SK-N-SH (cell line): ENCODE data around the gene ITPRID1. TPM values are rescaled to one million over a fixed set of nuclear protein-coding genes. Genes with fewer than 3 reads are reported as not detected.

Experiments
- CTCF ChIA-PET: fragments of 300-600, 350-600 bp; formaldehyde crosslinking; extraction: SDS; loops from one replicate; lab custom pipeline; 2021; lab: Yijun Ruan, JAX
- POLR2A ChIA-PET: fragments of 350-600 bp; sonication (Branson Sonifier 250); formaldehyde crosslinking; extraction: SDS; loops from one replicate; lab custom pipeline; 2020; ENCODE audit warnings: antibody characterized with exemption, inconsistent platforms; lab: Yijun Ruan, JAX
- DNase-seq: peaks from one replicate; pipeline ENCODE4 v3.0.0; 2012
- H2AFZ ChIP-seq: fragments of 200-600 bp; sonication (generic); 2 replicates; pipeline ENCODE4 v1.8.1; 2016; ENCODE audit warnings: antibody characterized with exemption, mild to moderate bottlenecking, low read depth
- H3F3A ChIP-seq: fragments of 200-600 bp; sonication (generic); replicated peaks from 2 replicates; pipeline ENCODE3; 2016; ENCODE audit warnings: antibody characterized with exemption, mild to moderate bottlenecking; ENCODE audit not compliant: insufficient read depth
- H3K27ac ChIP-seq, 2 experiments: fragments of 200-500 bp in 1 of 2; fragments of 200-600 bp in 1 of 2; sonication (Bioruptor generic) in 1 of 2; sonication (generic), shearing (Covaris generic) in 1 of 2; 2 replicates each; pipeline versions ENCODE4 v1.5.1 to v1.6.1; 2014 to 2016; ENCODE audit warnings: low read depth in 2 of 2, inconsistent platforms in 1 of 2, low read length in 1 of 2, mild to moderate bottlenecking in 1 of 2, mixed read lengths in 1 of 2
- H3K27me3 ChIP-seq: fragments of 200-600 bp; sonication (generic), shearing (Covaris generic); 2 replicates; pipeline ENCODE4 v1.6.1; 2016; ENCODE audit warnings: mixed run types; ENCODE audit not compliant: insufficient read depth
- H3K36me3 ChIP-seq, 2 experiments: fragments of 200-500 bp in 1 of 2; fragments of 200-600 bp in 1 of 2; sonication (Bioruptor generic) in 1 of 2; sonication (generic) in 1 of 2; replicated peaks in 1 of 2; 2 replicates each; pipeline versions ENCODE3 to v1.5.1; 2014 to 2016; ENCODE audit warnings: low read length in 1 of 2, mild to moderate bottlenecking in 1 of 2; ENCODE audit not compliant: insufficient read depth in 2 of 2, control insufficient read depth in 1 of 2
- H3K4me1 ChIP-seq, 2 experiments: fragments of 200-500 bp in 1 of 2; fragments of 200-600 bp in 1 of 2; sonication (Bioruptor generic) in 1 of 2; sonication (generic), shearing (Covaris generic) in 1 of 2; 2 replicates each; pipeline versions ENCODE4 v1.5.1 to v1.6.1; 2014 to 2016; ENCODE audit warnings: low read depth in 1 of 2, low read length in 1 of 2, mixed run types in 1 of 2; ENCODE audit not compliant: insufficient read depth in 2 of 2, control insufficient read depth in 1 of 2
- H3K4me2 ChIP-seq: fragments of 200-600 bp; sonication (generic), shearing (Covaris generic); 2 replicates; pipeline ENCODE4 v1.6.1; 2017; ENCODE audit warnings: mixed run types
- H3K4me3 ChIP-seq, 2 experiments: fragments of 200-500 bp in 1 of 2; fragments of 200-600 bp in 1 of 2; sonication (Bioruptor generic) in 1 of 2; sonication (generic), shearing (Covaris generic) in 1 of 2; 2 replicates each; pipeline versions ENCODE4 v1.5.1 to v1.8.1; 2014 to 2016; ENCODE audit warnings: low read depth in 2 of 2, inconsistent platforms in 1 of 2, low read length in 1 of 2, mild to moderate bottlenecking in 1 of 2, mixed read lengths in 1 of 2, moderate library complexity in 1 of 2
- H3K79me2 ChIP-seq: fragments of 200-600 bp; sonication (generic); 2 replicates; pipeline ENCODE4 v1.8.1; 2017; ENCODE audit warnings: mild to moderate bottlenecking; ENCODE audit not compliant: insufficient read depth
- H3K9ac ChIP-seq: fragments of 200-600 bp; sonication (generic); 2 replicates; pipeline ENCODE4 v1.6.1; 2017; ENCODE audit warnings: mixed run types
- H3K9me2 ChIP-seq: fragments of 200-600 bp; sonication (generic); 2 replicates; pipeline ENCODE4 v1.6.1; 2017; ENCODE audit warnings: mixed run types
- H3K9me3 ChIP-seq: fragments of 200-600 bp; sonication (generic); 2 replicates; pipeline ENCODE4 v1.6.1; 2017; ENCODE audit warnings: mixed run types, mild to moderate bottlenecking, moderate library complexity
- H4K20me1 ChIP-seq: fragments of 200-600 bp; sonication (generic); 2 replicates; pipeline ENCODE4 v1.6.1; 2017; ENCODE audit warnings: mild to moderate bottlenecking, mixed run types; ENCODE audit not compliant: insufficient read depth
- CTCF ChIP-seq: fragments of 200-600 bp; sonication (generic); IDR thresholded peaks from 2 replicates; pipeline ENCODE4 v1.6.1; 2017; ENCODE audit warnings: antibody characterized with exemption, mild to moderate bottlenecking, moderate library complexity
- EP300 ChIP-seq, 2 experiments: IDR thresholded peaks; 2 replicates each; pipeline versions ENCODE4 v1.4.0 to v1.6.1; 2012; ENCODE audit warnings: borderline replicate concordance in 1 of 2, low read depth in 1 of 2, low read length in 1 of 2
- EZH2phosphoT487 ChIP-seq: fragments of 200-600 bp; sonication (generic); IDR thresholded peaks from 2 replicates; pipeline ENCODE4 v1.6.1; 2017; ENCODE audit warnings: low read depth, mixed run types, mild to moderate bottlenecking, antibody characterized with exemption, moderate library complexity, borderline replicate concordance
- FOSL2 ChIP-seq: IDR thresholded peaks from 2 replicates; pipeline ENCODE4 v1.4.0; 2012; ENCODE audit warnings: low read depth, mild to moderate bottlenecking, moderate library complexity, borderline replicate concordance
- FOXJ3 ChIP-seq: sonication (generic); formaldehyde crosslinking; IDR thresholded peaks from 2 replicates; pipeline ENCODE4 v1.5.1; 2020; ENCODE audit warnings: mild to moderate bottlenecking, missing genetic modification reagents
- JUND ChIP-seq: IDR thresholded peaks from 2 replicates; pipeline ENCODE4 v1.4.0; 2012
- MXI1 ChIP-seq: IDR thresholded peaks from 2 replicates; pipeline ENCODE4 v1.6.1; 2012; ENCODE audit warnings: mild to moderate bottlenecking, low read depth, low read length, improper control_type of control experiment
- NFIC ChIP-seq: IDR thresholded peaks from 2 replicates; pipeline ENCODE4 v1.4.0; 2012; ENCODE audit warnings: borderline replicate concordance
- NRF1 ChIP-seq: IDR thresholded peaks from 2 replicates; pipeline ENCODE4 v1.6.1; 2012; ENCODE audit warnings: low read depth, mild to moderate bottlenecking, low read length
- SIN3A ChIP-seq: IDR thresholded peaks from 2 replicates; pipeline ENCODE4 v1.6.1; 2012; ENCODE audit warnings: low read depth, mild to moderate bottlenecking, low read length, moderate library complexity, borderline replicate concordance
- USF2 ChIP-seq: fragments of 150-350 bp; IDR thresholded peaks from 2 replicates; pipeline ENCODE4 v1.6.1; 2017; ENCODE audit warnings: antibody characterized with exemption, low read length, low read depth, borderline replicate concordance
- YY1 ChIP-seq: IDR thresholded peaks from 2 replicates; pipeline ENCODE4 v1.4.0; 2012; ENCODE audit warnings: low read depth, mild to moderate bottlenecking
- WGBS: methylation state at CpG from one replicate; pipeline ENCODE4 v1.1.6; 2017; ENCODE audit warnings: low lambda C conversion rate; 5-methylcytosine and 5-hydroxymethylcytosine counted together
- polyA plus RNA-seq, 3 experiments: library from polyadenylated mRNA; depleted of rRNA; stranded (reverse); fragments of >200 nt; gene quantifications; 2 replicates each; pipeline ENCODE4 v1.2.3, GENCODE V29; 2012
- TF ChIP-seq, protein P1 (sequence below): IDR thresholded peaks from 2 replicates; pipeline ENCODE4 v1.6.1; 2012; ENCODE audit warnings: mild to moderate bottlenecking, low read depth, low read length, moderate library complexity
- TF ChIP-seq, protein P2 (sequence below): IDR thresholded peaks from 2 replicates; pipeline ENCODE4; 2012
- TF ChIP-seq, protein P3 (sequence below): fragments of 150-350 bp; IDR thresholded peaks from 2 replicates; pipeline ENCODE4 v1.6.1; 2016; ENCODE audit warnings: mild to moderate bottlenecking, low read depth, low read length

ITPRID1 gene
- polyA plus RNA-seq, 1 of the 3 experiments (the other 2 are of a cell fraction): not detected

DNA sequence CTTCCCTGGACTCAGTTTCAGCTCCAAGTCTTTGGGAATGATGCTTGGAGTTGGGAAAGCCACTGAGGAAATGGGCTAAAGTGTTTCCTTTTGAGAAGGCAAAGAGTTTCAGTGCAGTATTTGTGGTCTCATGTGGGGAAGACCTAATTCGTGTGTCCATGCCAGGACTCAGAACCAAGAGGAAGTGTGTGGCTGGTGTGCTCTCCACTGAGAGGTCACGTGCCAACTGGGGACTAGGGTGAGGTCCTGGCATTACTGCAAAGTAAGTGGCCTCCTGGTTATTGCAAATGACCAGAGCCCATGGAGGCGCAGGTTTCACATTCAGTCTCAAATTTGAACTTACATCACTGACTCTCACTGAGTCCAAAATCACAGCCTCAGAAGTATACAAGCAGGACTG is 48.6 kb upstream of the ITPRID1 start:
- H3K9ac ChIP-seq: no peak overlapping the region
- POLR2A ChIA-PET: no interaction called here
- CTCF ChIA-PET: interaction anchor here (1.1 to 3.2 kb wide), 6 partner anchors 12 to 272 kb away, joined by 3 to 15 read pairs (median 4); no protein-coding TSS in a partner anchor
- H3K4me3 ChIP-seq: no peak overlapping the region
- no peaks in the 10 kb centered on the region for H3F3A ChIP-seq
- H3K9me2 ChIP-seq: no peaks in the 10 kb centered on the region
- DNase-seq: no peak
- WGBS: 4% methylated on average over 3 of the region's 3 CpGs
- H3K79me2 ChIP-seq: no peaks in the 10 kb centered on the region
- TF ChIP-seq MXI1 (no peak), FOSL2 (no peak), NFIC (no peak), EP300 (IDR thresholded peaks at IDR 0.05; ENCODE audit: borderline replicate concordance in 1 of 2, low read depth in 1 of 2, low read length in 1 of 2) (no peak), CTCF (no peak)
- TF ChIP-seq, protein P1, sequence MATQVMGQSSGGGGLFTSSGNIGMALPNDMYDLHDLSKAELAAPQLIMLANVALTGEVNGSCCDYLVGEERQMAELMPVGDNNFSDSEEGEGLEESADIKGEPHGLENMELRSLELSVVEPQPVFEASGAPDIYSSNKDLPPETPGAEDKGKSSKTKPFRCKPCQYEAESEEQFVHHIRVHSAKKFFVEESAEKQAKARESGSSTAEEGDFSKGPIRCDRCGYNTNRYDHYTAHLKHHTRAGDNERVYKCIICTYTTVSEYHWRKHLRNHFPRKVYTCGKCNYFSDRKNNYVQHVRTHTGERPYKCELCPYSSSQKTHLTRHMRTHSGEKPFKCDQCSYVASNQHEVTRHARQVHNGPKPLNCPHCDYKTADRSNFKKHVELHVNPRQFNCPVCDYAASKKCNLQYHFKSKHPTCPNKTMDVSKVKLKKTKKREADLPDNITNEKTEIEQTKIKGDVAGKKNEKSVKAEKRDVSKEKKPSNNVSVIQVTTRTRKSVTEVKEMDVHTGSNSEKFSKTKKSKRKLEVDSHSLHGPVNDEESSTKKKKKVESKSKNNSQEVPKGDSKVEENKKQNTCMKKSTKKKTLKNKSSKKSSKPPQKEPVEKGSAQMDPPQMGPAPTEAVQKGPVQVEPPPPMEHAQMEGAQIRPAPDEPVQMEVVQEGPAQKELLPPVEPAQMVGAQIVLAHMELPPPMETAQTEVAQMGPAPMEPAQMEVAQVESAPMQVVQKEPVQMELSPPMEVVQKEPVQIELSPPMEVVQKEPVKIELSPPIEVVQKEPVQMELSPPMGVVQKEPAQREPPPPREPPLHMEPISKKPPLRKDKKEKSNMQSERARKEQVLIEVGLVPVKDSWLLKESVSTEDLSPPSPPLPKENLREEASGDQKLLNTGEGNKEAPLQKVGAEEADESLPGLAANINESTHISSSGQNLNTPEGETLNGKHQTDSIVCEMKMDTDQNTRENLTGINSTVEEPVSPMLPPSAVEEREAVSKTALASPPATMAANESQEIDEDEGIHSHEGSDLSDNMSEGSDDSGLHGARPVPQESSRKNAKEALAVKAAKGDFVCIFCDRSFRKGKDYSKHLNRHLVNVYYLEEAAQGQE: no peak
- no peak overlapping the region for H3K4me2 ChIP-seq
- no peaks in the 10 kb centered on the region for H3K36me3 ChIP-seq
- H2AFZ ChIP-seq: no peak overlapping the region
- no peaks in the 10 kb centered on the region for H3K9me3 ChIP-seq
- no peaks in the 10 kb centered on the region for H4K20me1 ChIP-seq
- no peak overlapping the region for H3K27ac ChIP-seq
- peaks cover 3% of the 10 kb centered on the region; the same call in 1 of the 2 replicates for H3K27me3 ChIP-seq
- H3K4me1 ChIP-seq: no peaks in the 10 kb centered on the region

DNA sequence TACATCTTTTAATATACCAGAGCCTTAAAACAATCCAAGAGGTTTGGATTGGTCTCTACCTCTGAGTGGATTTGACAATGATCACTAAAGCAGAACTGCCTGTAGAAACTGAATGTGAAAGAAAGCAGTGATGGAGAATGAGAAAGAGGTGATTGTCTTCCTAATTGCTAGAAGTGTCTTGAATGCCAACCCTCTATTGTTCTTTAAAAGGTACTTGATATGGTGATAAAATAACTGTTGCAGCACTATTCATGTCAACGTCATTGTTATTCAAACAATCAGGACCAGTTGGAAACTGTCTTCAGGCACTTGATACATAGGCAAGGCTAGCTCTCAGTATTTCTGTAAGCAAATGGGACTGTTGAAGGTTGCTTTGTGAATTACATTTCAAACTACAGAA is 47.9 kb upstream of the ITPRID1 start:
- H2AFZ ChIP-seq: no peak overlapping the region
- 6% methylated on average over 1 of the region's 1 CpG for WGBS
- no peaks in the 10 kb centered on the region for H3K79me2 ChIP-seq
- H3K4me3 ChIP-seq: no peak overlapping the region
- DNase-seq: no peak
- no peak overlapping the region for H3K9ac ChIP-seq
- ChIA-PET POLR2A (no interaction called here), CTCF (interaction anchor here (1.1 to 2.2 kb wide), 6 partner anchors 11 to 332 kb away, joined by 3 to 7 read pairs (median 4); no protein-coding TSS in a partner anchor)
- no peaks in the 10 kb centered on the region for H4K20me1 ChIP-seq
- H3K9me2 ChIP-seq: no peaks in the 10 kb centered on the region
- no peaks in the 10 kb centered on the region for H3K4me1 ChIP-seq
- no peak overlapping the region for H3K27ac ChIP-seq
- no peak overlapping the region for H3K4me2 ChIP-seq
- H3K27me3 ChIP-seq: peaks cover 11% of the 10 kb centered on the region; the same call in 1 of the 2 replicates
- H3K36me3 ChIP-seq: no peaks in the 10 kb centered on the region
- H3K9me3 ChIP-seq: no peaks in the 10 kb centered on the region
- no peaks in the 10 kb centered on the region for H3F3A ChIP-seq
- TF ChIP-seq USF2: no peak
- no peak for TF ChIP-seq FOXJ3 (CRISPR knock-in tag)
- TF ChIP-seq, protein P2, sequence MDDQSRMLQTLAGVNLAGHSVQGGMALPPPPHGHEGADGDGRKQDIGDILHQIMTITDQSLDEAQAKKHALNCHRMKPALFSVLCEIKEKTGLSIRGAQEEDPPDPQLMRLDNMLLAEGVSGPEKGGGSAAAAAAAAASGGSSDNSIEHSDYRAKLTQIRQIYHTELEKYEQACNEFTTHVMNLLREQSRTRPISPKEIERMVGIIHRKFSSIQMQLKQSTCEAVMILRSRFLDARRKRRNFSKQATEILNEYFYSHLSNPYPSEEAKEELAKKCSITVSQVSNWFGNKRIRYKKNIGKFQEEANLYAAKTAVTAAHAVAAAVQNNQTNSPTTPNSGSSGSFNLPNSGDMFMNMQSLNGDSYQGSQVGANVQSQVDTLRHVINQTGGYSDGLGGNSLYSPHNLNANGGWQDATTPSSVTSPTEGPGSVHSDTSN: no peak
- TF ChIP-seq NFIC: no peak
- TF ChIP-seq EZH2phosphoT487: no peak
- no peak for TF ChIP-seq YY1
- TF ChIP-seq SIN3A: no peak
- TF ChIP-seq JUND: no peak
- TF ChIP-seq, protein P3, sequence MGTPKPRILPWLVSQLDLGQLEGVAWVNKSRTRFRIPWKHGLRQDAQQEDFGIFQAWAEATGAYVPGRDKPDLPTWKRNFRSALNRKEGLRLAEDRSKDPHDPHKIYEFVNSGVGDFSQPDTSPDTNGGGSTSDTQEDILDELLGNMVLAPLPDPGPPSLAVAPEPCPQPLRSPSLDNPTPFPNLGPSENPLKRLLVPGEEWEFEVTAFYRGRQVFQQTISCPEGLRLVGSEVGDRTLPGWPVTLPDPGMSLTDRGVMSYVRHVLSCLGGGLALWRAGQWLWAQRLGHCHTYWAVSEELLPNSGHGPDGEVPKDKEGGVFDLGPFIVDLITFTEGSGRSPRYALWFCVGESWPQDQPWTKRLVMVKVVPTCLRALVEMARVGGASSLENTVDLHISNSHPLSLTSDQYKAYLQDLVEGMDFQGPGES: no peak
- no peak for TF ChIP-seq NRF1
- no peak for TF ChIP-seq CTCF
